Duodenal mucosa (tissue), 2 donors: Measurements from ENCODE around the gene ARRDC2.

ENCODE experiments used
- H3K27ac ChIP-seq: one replicate; pipeline ENCODE4 v1.7.0; 2013; ENCODE audit warnings: low read depth, low read length
- H3K27me3 ChIP-seq, 2 donors: one replicate each; pipeline ENCODE4 v1.7.0; 2013; ENCODE audit warnings: low read length in 2 of 2, control low read depth in 1 of 2; ENCODE audit not compliant: insufficient read depth in 2 of 2, control insufficient read depth in 1 of 2
- H3K36me3 ChIP-seq, 2 donors: one replicate each; pipeline ENCODE4 v1.7.0; 2013; ENCODE audit warnings: low read length in 2 of 2, control low read depth in 1 of 2; ENCODE audit not compliant: insufficient read depth in 2 of 2, control insufficient read depth in 1 of 2
- H3K4me1 ChIP-seq, 2 donors: one replicate each; pipeline ENCODE4 v1.7.0; 2013; ENCODE audit warnings: low read length in 2 of 2, control low read depth in 1 of 2; ENCODE audit not compliant: insufficient read depth in 2 of 2, control insufficient read depth in 1 of 2
- H3K4me3 ChIP-seq, 2 donors: one replicate each; pipeline ENCODE4 v1.7.0; 2013; ENCODE audit warnings: low read length in 2 of 2, low read depth in 1 of 2
- H3K9ac ChIP-seq, 2 donors: one replicate each; pipeline ENCODE4 v1.7.0; 2013; ENCODE audit warnings: low read length in 2 of 2, low read depth in 1 of 2
- H3K9me3 ChIP-seq, 2 donors: one replicate each; pipeline ENCODE4 v1.7.0; 2013; ENCODE audit warnings: low read length in 2 of 2, control low read depth in 1 of 2; ENCODE audit not compliant: control insufficient read depth in 1 of 2

ARRDC2 gene

DNA sequence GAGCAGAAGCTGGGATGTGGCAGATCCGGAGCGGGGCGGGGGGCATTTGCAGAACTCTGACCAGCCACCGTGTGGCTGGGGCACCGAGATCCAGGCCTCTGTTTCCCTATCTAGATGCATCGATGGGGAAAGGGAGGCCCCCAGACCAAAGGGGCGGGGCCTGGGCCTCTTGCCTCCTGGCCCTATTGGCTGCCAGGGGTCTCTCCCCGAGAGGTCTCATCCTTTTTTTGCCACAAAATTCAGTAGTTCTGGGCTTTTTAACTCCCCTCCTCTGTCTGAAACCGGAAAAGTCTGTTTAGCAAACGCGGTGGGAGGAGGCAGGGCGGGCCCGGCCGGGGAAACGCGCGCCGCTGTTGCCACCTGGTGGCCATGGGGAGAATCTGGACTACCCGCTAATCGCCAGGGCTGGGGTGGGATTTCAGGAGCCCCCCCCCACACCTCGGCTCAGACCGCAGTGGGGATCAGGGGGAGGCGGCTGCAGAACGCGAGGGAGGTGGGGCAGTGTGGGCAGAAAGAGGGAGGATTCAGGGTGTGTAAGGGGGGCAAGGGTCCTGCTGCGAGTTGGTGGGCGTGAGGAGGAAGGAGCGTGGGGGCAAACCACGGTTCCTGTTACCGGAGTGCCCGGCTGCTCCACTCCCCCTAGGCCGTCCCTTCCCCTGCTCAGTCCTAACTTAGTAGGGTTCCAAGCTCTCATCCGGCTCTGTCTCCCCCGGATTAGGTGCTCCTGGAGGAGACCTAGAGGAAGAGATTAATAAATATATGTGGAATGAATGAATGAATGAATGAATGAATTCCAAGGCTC, 50.4 kb downstream of the ARRDC2 start:
- Histone ChIP-seq H3K9me3 (no peaks in the 10 kb centered on the region), H3K4me1 (peaks cover 4 to 13% of the 10 kb centered on the region in 2 donors), H3K4me3 (peak overlapping the region; percentile 30 to 51), H3K9ac (peak overlapping the region; percentile 54 to 57), H3K36me3 (no peaks in the 10 kb centered on the region), H3K27ac (peak overlapping the region; percentile 58), H3K27me3 (peaks cover 0 to 3% of the 10 kb centered on the region in 2 donors)

DNA sequence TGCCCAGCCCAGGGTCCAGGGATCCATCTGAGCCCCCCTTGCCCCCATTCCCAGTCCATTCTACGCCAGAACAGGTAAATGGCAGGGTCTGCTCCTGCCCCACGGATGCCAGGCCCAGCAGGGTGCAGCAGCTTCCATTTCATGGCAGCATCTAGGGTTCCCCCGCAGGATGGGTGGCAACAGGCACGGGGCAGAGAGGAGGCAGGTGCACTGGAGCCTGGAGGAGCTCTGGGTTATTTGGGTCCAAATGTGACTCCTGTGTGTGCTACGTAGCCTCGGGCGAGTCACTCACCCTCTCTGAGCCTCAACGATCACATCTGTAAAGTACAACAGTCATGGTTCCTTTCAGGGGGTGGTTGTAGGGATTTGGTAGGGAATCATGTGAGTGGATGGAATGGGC, 51.3 kb downstream of the ARRDC2 start:
- H3K27ac ChIP-seq = no peak overlapping the region
- H3K27me3 ChIP-seq = peaks cover 0 to 3% of the 10 kb centered on the region in 2 donors
- H3K9me3 ChIP-seq = no peaks in the 10 kb centered on the region
- H3K4me3 ChIP-seq = no peak overlapping the region
- H3K9ac ChIP-seq = no peak overlapping the region
- peaks cover 4 to 13% of the 10 kb centered on the region in 2 donors for H3K4me1 ChIP-seq
- no peaks in the 10 kb centered on the region for H3K36me3 ChIP-seq

DNA sequence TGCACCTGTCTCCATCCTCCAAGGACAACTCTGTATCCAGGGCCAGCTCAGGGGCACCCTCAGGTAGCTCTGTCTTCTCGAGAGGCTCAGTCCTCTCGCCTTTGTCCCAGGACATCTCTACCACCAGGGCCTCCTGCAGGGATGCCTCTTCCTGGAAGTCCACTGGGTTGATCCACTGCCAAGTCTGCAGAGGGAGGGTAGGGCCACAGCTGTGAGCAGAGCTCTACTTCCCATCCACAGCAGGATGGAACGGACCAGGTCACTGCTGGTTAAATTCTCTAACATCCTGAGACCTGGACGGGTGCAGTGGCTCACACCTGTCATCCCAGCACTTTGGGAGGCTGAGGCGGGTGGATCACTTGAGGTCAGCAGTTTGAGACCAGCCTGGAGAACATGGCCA, 51.9 kb downstream of the ARRDC2 start:
- no peaks in the 10 kb centered on the region for H3K9me3 ChIP-seq
- peaks cover 0 to 3% of the 10 kb centered on the region in 2 donors for H3K27me3 ChIP-seq
- H3K4me3 ChIP-seq = no peak overlapping the region
- H3K9ac ChIP-seq = no peak overlapping the region
- H3K4me1 ChIP-seq = peaks cover 4 to 13% of the 10 kb centered on the region in 2 donors
- no peaks in the 10 kb centered on the region for H3K36me3 ChIP-seq
- H3K27ac ChIP-seq = no peak overlapping the region

DNA sequence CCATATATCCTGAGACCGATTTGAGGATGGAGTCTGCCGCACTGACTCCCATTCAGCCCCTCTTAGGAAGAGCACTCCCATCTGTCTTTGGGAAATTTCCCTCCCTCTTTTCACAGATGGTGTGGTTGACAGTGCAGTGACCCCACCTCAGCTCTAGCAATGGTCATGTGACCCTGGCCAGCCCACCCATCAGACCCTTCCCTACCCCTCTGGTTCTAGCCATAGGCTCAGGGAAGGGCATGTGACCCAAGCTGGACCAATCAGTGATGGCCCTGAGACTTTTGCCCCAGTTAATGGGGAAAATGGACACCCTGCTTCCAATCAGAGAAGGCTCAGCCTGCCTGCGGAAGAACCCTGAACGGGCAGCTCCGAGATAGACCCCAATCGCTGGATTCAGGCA, 52.5 kb downstream of the ARRDC2 start:
- Histone ChIP-seq H3K9me3 (no peaks in the 10 kb centered on the region), H3K27ac (no peak overlapping the region), H3K36me3 (no peaks in the 10 kb centered on the region)

DNA sequence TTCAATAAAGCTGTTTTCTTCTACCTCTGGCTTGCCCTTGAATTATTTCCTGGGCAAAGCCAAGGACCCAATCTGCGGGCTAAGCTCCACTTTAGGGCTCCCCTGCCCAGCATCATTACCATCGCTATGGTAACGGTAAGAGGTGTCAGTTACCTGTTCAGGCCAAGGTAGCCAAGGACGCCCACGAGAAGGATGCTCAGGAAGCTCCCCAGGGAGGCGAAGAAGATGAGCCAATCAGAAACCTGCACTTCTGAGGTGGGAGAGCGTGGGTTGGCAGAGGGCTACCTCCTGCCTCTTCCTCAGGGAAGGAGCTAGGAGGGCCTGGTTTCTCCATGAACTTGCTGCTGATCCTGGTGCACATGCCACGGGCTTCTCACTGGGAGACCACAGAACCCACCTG, 54.1 kb downstream of the ARRDC2 start:
- Histone ChIP-seq H3K27me3 (peaks cover 0 to 3% of the 10 kb centered on the region in 2 donors), H3K4me3 (no peak overlapping the region), H3K27ac (no peak overlapping the region), H3K36me3 (no peaks in the 10 kb centered on the region), H3K9me3 (no peaks in the 10 kb centered on the region), H3K9ac (no peak overlapping the region), H3K4me1 (peaks cover 4 to 13% of the 10 kb centered on the region in 2 donors)

More for the DNA sequence above, 52.5 kb downstream of the ARRDC2 start:
- H3K4me1 ChIP-seq = peaks cover 4 to 13% of the 10 kb centered on the region in 2 donors
- no peak overlapping the region for H3K4me3 ChIP-seq
- H3K27me3 ChIP-seq = peaks cover 0 to 3% of the 10 kb centered on the region in 2 donors
- H3K9ac ChIP-seq = no peak overlapping the region

DNA sequence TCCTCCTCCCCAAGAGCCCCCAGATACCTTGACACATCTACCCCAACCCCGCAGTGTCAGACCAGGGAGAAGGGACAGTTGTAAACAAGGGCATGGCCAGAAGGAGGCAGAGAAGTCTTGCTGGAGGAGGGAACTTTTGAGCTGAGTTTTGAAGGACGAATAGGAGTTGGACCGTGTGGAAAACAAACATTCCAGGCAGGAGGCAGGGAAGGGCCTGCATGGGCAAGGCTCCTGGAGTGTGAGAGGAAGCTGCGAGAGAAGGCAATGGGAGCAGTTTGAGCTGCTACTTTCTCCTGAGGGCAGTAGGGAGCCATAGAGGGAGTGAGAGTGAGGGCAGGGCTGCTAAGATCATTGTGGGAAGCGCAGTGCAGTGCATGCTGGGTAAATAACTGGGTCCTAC, 55.5 kb downstream of the ARRDC2 start:
- Histone ChIP-seq H3K4me3 (no peak overlapping the region), H3K27ac (no peak overlapping the region), H3K9ac (no peak overlapping the region)

More for the DNA sequence above, 55.5 kb downstream of the ARRDC2 start:
- H3K27me3 ChIP-seq = peaks cover 0 to 3% of the 10 kb centered on the region in 2 donors
- no peaks in the 10 kb centered on the region for H3K9me3 ChIP-seq
- H3K36me3 ChIP-seq = no peaks in the 10 kb centered on the region
- H3K4me1 ChIP-seq = peaks cover 0 to 3% of the 10 kb centered on the region in 2 donors
